HepG2 (cell line): Measurements from ENCODE around the gene GUK1. TPM values are rescaled to one million over a fixed set of nuclear protein-coding genes. Genes with fewer than 3 reads are reported as not detected.

Source experiments
- HNF1A ChIP-seq, 2 experiments: sonication (generic) in 1 of 2; formaldehyde crosslinking in 1 of 2; IDR thresholded peaks; 2 replicates each; pipeline versions ENCODE4 v1.4.0 to v1.6.1; 2016 to 2020; ENCODE audit warnings: borderline replicate concordance in 1 of 2, low read depth in 1 of 2, mild to moderate bottlenecking in 1 of 2, missing genetic modification reagents in 1 of 2
- MED13 ChIP-seq: sonication (generic); formaldehyde crosslinking; IDR thresholded peaks from 2 replicates; pipeline ENCODE4 v1.5.0; 2020; ENCODE audit warnings: missing genetic modification reagents
- NFE2 ChIP-seq: sonication (generic); formaldehyde crosslinking; IDR thresholded peaks from 2 replicates; pipeline ENCODE4 v1.4.0; 2020; ENCODE audit warnings: missing genetic modification reagents
- NFKB2 ChIP-seq: sonication (generic); formaldehyde crosslinking; IDR thresholded peaks from 2 replicates; pipeline ENCODE4 v1.4.0; 2020; ENCODE audit warnings: missing genetic modification reagents, borderline replicate concordance
- NPAS2 ChIP-seq: sonication (generic); formaldehyde crosslinking; IDR thresholded peaks from 2 replicates; pipeline ENCODE4 v1.8.0; 2022; ENCODE audit warnings: mild to moderate bottlenecking, missing genetic modification reagents, borderline replicate concordance
- POLR2AphosphoS5 ChIP-seq: IDR thresholded peaks from 2 replicates; pipeline ENCODE4 v1.6.1; 2012; ENCODE audit warnings: low read depth, low read length
- SPEN ChIP-seq: sonication (generic); formaldehyde crosslinking; IDR thresholded peaks from 2 replicates; pipeline ENCODE4 v1.5.1; 2020; ENCODE audit warnings: low read depth, mild to moderate bottlenecking, missing genetic modification reagents
- TSC22D2 ChIP-seq: sonication (generic); formaldehyde crosslinking; IDR thresholded peaks from 2 replicates; pipeline ENCODE4 v1.5.1; 2020; ENCODE audit warnings: missing genetic modification reagents, mild to moderate bottlenecking, borderline replicate concordance
- YY1 ChIP-seq: IDR thresholded peaks from 2 replicates; pipeline ENCODE4 v1.6.1; 2011; ENCODE audit warnings: low read length, low read depth, moderate library complexity, mild to moderate bottlenecking; ENCODE audit not compliant: insufficient read depth, insufficient replicate concordance
- ZBTB1 ChIP-seq: sonication (generic); formaldehyde crosslinking; IDR thresholded peaks from 2 replicates; pipeline ENCODE4 v1.4.0; 2020; ENCODE audit warnings: missing genetic modification reagents, borderline replicate concordance
- ZFP91 ChIP-seq: sonication (generic); formaldehyde crosslinking; IDR thresholded peaks from 2 replicates; pipeline ENCODE4 v1.9.0; 2022; ENCODE audit warnings: missing genetic modification reagents, mild to moderate bottlenecking, borderline replicate concordance
- ZIK1 ChIP-seq: sonication (generic); formaldehyde crosslinking; IDR thresholded peaks from 2 replicates; pipeline ENCODE4 v1.5.0; 2020; ENCODE audit warnings: mild to moderate bottlenecking, low read depth, missing genetic modification reagents, borderline replicate concordance
- ZNF414 ChIP-seq: sonication (generic); formaldehyde crosslinking; IDR thresholded peaks from 2 replicates; pipeline ENCODE4 v1.5.0; 2020; ENCODE audit warnings: missing genetic modification reagents
- ZNF496 ChIP-seq: sonication (generic); formaldehyde crosslinking; IDR thresholded peaks from 2 replicates; pipeline ENCODE4 v1.8.1; 2023; ENCODE audit warnings: mild to moderate bottlenecking, moderate library complexity, missing genetic modification reagents; ENCODE audit not compliant: insufficient replicate concordance
- ZNF609 ChIP-seq: sonication (generic); formaldehyde crosslinking; IDR thresholded peaks from 2 replicates; pipeline ENCODE4 v1.4.0; 2020; ENCODE audit warnings: mild to moderate bottlenecking, missing genetic modification reagents, borderline replicate concordance
- polyA plus RNA-seq, 8 experiments: library from polyadenylated mRNA; depleted of rRNA in 3 of 8; stranded (reverse) in 7 of 8; unstranded in 1 of 8; fragments of >200 nt; fragmentation: Illumina TruSeq in 4 of 8; extraction: Trizol in 4 of 8; gene quantifications; 2 replicates each; pipeline versions ENCODE4 v1.2.1 to v1.2.3, GENCODE V29; 2011 to 2016; ENCODE audit warnings: low read depth in 4 of 8, missing spikeins in 1 of 8, mixed read lengths in 1 of 8; ENCODE audit not compliant: insufficient read depth in 1 of 8
- total RNA-seq, 5 experiments: library from RNA; depleted of rRNA; stranded (reverse); fragments of >200 nt; fragmentation: Illumina TruSeq; extraction: Trizol; gene quantifications; 2 replicates each; pipeline ENCODE4 v1.2.3, GENCODE V29; 2016; ENCODE audit warnings: low read depth in 1 of 5

Gene GUK1
- total and polyA plus RNA-seq, 2 of the 13 experiments (the other 11 are each of a cell fraction or from before 2014, with no cell fraction given) = 116 to 154 TPM

GRCh38 chr1:228109073-228109961 is 30.8 kb upstream of the GUK1 start, which contains the start of gene MRPL55 (continued):
- no peak for TF ChIP-seq ZBTB1
- no peak for TF ChIP-seq NFE2 (CRISPR knock-in tag)
- TF ChIP-seq ZNF609 (CRISPR knock-in tag) = 0 out of 2 replicates have a peak, but pooled peaks have one; percentile 41
- TF ChIP-seq ZIK1 (CRISPR knock-in tag) = peak; percentile 92
- peak; percentile 83; the same call in 1 of the 2 replicates for TF ChIP-seq ZFP91 (CRISPR knock-in tag)
- no peak for TF ChIP-seq NPAS2 (CRISPR knock-in tag)
- peak; percentile 96 for TF ChIP-seq SPEN
- TF ChIP-seq HNF1A (IDR thresholded peaks at IDR 0.05; ENCODE audit: low read depth) = no peak
- TF ChIP-seq HNF1A (CRISPR knock-in tag; IDR thresholded peaks at IDR 0.05; ENCODE audit: borderline replicate concordance) = peak; percentile 73; the same call in 1 of the 2 replicates
- peak; percentile 97 for TF ChIP-seq POLR2AphosphoS5
- TF ChIP-seq ZNF496 (CRISPR knock-in tag) = no peak
- 0 out of 2 replicates have a peak, but pooled peaks have one; percentile 66 for TF ChIP-seq TSC22D2 (CRISPR knock-in tag)
- peak; percentile 67; the same call in 1 of the 2 replicates for TF ChIP-seq ZNF414 (CRISPR knock-in tag)
- no peak; the same call in 1 of the 2 replicates for TF ChIP-seq NFKB2 (CRISPR knock-in tag)
- peak; percentile 46 for TF ChIP-seq YY1
- peak; percentile 78 for TF ChIP-seq MED13 (CRISPR knock-in tag)
